Caco-2 (cell line): ENCODE data around the gene RHBDF2. TPM values are rescaled to one million over a fixed set of nuclear protein-coding genes. Genes with fewer than 3 reads are reported as not detected.

Experiments used
- BruUV-seq: library from RNA; stranded (reverse); fragments of 400-500 nt; replicated peaks from 2 replicates; lab custom pipeline; 2021; lab: Mats Ljungman, UMichigan
- CTCF ChIA-PET: fragments of 300-600 bp; sonication (Branson Sonifier 250); formaldehyde crosslinking; loops from one replicate; lab custom pipeline; 2022; ENCODE audit warnings: antibody characterized with exemption; lab: Charles Lee
- POLR2A ChIA-PET: fragments of 300-600 bp; sonication (Branson Sonifier 250); formaldehyde crosslinking; loops from one replicate; lab custom pipeline; 2022; ENCODE audit warnings: antibody characterized with exemption; lab: Charles Lee
- DNase-seq, 2 experiments: peaks; one replicate each; pipeline versions ENCODE4 v3.0.0 to v3.0.0-alpha.2; 2020 to 2022
- H3K27me3 ChIP-seq: replicated peaks from 2 replicates; pipeline ENCODE4 v1.6.0; 2011; ENCODE audit warnings: low read length; ENCODE audit not compliant: control insufficient read depth, insufficient read depth
- H3K36me3 ChIP-seq: 2 replicates; pipeline ENCODE4 v1.5.1; 2011; ENCODE audit warnings: low read length; ENCODE audit not compliant: control insufficient read depth, insufficient read depth
- H3K4me1 ChIP-seq: fragments of 250-450 bp; sonication (Bioruptor Pico); 2 replicates; pipeline ENCODE4 v1.5.1; 2020; ENCODE audit warnings: mild to moderate bottlenecking
- H3K4me3 ChIP-seq: 2 replicates; pipeline ENCODE4 v1.5.1; 2011; ENCODE audit warnings: low read depth, mild to moderate bottlenecking, control low read depth, low read length
- H3K9me3 ChIP-seq: fragments of 250-450 bp; sonication (Bioruptor Pico); 2 replicates; pipeline ENCODE4 v1.5.1; 2020; ENCODE audit warnings: mild to moderate bottlenecking, moderate library complexity
- H3K27ac Mint-ChIP-seq: one replicate; pipeline ENCODE4 v1.8.0; 2022; ENCODE audit warnings: mixed read lengths; ENCODE audit not compliant: unreplicated experiment
- H3K27me3 Mint-ChIP-seq: one replicate; pipeline ENCODE4 v1.8.0; 2022; ENCODE audit warnings: mixed read lengths; ENCODE audit not compliant: insufficient read depth, unreplicated experiment
- H3K36me3 Mint-ChIP-seq: one replicate; pipeline ENCODE4 v1.8.0; 2022; ENCODE audit warnings: mild to moderate bottlenecking, mixed read lengths; ENCODE audit not compliant: insufficient read depth, unreplicated experiment
- H3K4me1 Mint-ChIP-seq: one replicate; pipeline ENCODE4 v1.8.0; 2022; ENCODE audit warnings: low read depth, mixed read lengths; ENCODE audit not compliant: unreplicated experiment
- H3K4me3 Mint-ChIP-seq: one replicate; pipeline ENCODE4 v1.8.0; 2022; ENCODE audit warnings: mild to moderate bottlenecking, moderate library complexity, mixed read lengths; ENCODE audit not compliant: unreplicated experiment
- H3K9me3 Mint-ChIP-seq: one replicate; pipeline ENCODE4 v1.8.0; 2022; ENCODE audit warnings: mixed read lengths; ENCODE audit not compliant: unreplicated experiment
- CTCF ChIP-seq, 2 experiments: fragments of 200-600 bp in 1 of 2; IDR thresholded peaks; 1 replicate in 1 of 2; 2 replicates in 1 of 2; pipeline versions ENCODE4 v1.5.1 to v1.8.0; 2011 to 2022; ENCODE audit warnings: antibody characterized with exemption in 1 of 2, control low read depth in 1 of 2, inconsistent platforms in 1 of 2, low read depth in 1 of 2, low read length in 1 of 2, mild to moderate bottlenecking in 1 of 2, moderate library complexity in 1 of 2; ENCODE audit not compliant: insufficient read depth in 1 of 2, severe bottlenecking in 1 of 2, unreplicated experiment in 1 of 2
- intact Hi-C: fragments of 100-400 bp; cut with micrococcal nuclease; formaldehyde crosslinking; loops from one replicate; pipeline ENCODE4 v1.10.0; 2022; ENCODE audit not compliant: unreplicated experiment
- total RNA-seq: library from RNA; stranded (reverse); gene quantifications from 2 replicates; pipeline ENCODE4 v1.2.3, GENCODE V29; 2022

Gene RHBDF2
- total RNA-seq, 1 experiment from 2014 or later, result 33.8 TPM

DNA sequence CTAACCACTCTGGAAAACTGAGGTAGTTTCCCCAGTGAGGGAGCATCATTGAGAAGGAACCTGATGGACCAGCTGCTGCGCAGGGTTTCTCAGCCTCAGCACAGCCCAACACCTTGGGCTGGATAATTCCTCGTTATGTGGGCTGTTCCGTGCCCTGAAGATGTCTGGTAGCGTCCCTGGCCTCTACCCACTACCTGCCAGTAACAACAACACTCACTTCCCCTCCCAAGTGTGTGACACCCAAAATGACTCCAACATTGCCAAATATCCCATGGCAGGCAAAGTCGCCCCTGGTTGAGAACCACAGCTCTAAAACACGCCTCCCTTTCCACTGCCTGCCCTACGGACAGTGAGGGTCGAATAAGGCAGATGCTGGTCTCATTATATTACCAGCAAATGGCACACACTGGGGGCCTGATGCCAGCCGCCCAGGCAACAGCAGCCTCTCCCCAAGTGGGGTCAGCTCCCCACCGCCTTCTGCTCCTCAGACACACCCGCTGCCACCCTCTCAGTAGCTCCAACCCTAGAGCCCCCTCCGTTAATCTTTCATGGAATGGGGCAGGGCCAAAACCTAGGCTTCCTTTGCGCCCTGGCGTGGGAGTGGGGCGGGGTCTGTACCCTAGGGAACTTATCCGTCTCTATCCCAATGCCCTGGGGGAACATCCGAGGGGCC is 1.0 kb downstream of the RHBDF2 start:
- Mint-ChIP-seq H3K9me3 (no peaks in the 10 kb centered on the region), H3K4me1 (peaks cover 21% of the 10 kb centered on the region), H3K36me3 (peaks cover 10% of the 10 kb centered on the region), H3K27me3 (no peaks in the 10 kb centered on the region), H3K4me3 (peak overlapping the region; percentile 87), H3K27ac (peak overlapping the region; percentile 91)
- Histone ChIP-seq H3K9me3 (no peaks in the 10 kb centered on the region), H3K4me1 (peaks cover 33% of the 10 kb centered on the region), H3K4me3 (peak overlapping the region; percentile 64), H3K36me3 (no peaks in the 10 kb centered on the region), H3K27me3 (no peaks in the 10 kb centered on the region)
- DNase-seq, result peak in 1 of 2 experiments; percentile 33
- ChIA-PET CTCF (interaction anchor here (0.7 to 1.2 kb wide), 4 partner anchors 11 to 103 kb away, joined by 3 to 6 read pairs (median 4); no protein-coding TSS in a partner anchor), POLR2A (no interaction called here)
- TF ChIP-seq CTCF (IDR thresholded peaks at IDR 0.05; ENCODE audit: insufficient read depth in 1 of 2, low read depth in 1 of 2, low read length in 1 of 2, severe bottlenecking in 1 of 2, unreplicated experiment in 1 of 2), result no peak
- no TSS peak for BruUV-seq
- intact Hi-C loops, result no loop called here

DNA sequence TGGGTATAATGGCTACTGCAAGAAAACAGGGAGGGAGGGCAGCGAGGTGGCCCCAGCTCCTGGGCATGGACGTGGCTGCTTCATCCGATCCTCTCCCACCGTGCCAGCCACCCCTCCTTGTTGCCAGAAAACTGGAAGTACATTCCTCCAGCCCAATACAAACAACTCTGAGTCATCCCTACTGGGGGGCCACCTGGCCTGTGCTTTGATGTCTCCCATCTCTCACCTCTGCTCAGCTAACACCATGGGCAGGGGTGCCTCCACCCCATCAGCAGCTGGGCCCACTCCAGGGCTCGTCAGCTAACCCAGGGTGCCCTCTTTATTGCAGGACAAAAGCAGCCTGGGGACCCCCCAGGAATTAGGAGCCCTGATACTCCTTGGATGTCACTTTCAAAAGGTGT is 2.0 kb downstream of the RHBDF2 start:
- Mint-ChIP-seq H3K27me3 (no peaks in the 10 kb centered on the region), H3K36me3 (peaks cover 10% of the 10 kb centered on the region), H3K9me3 (no peaks in the 10 kb centered on the region), H3K4me3 (peak overlapping the region; percentile 87), H3K4me1 (peaks cover 21% of the 10 kb centered on the region), H3K27ac (no peak overlapping the region)
- peak in 1 of 2 experiments; percentile 32 for DNase-seq
- intact Hi-C loops, result no loop called here
- no peak for TF ChIP-seq CTCF (IDR thresholded peaks at IDR 0.05; ENCODE audit: insufficient read depth in 1 of 2, low read depth in 1 of 2, low read length in 1 of 2, severe bottlenecking in 1 of 2, unreplicated experiment in 1 of 2)
- Histone ChIP-seq H3K4me1 (peaks cover 33% of the 10 kb centered on the region), H3K4me3 (no peak overlapping the region), H3K9me3 (no peaks in the 10 kb centered on the region), H3K27me3 (no peaks in the 10 kb centered on the region), H3K36me3 (no peaks in the 10 kb centered on the region)
- no TSS peak for BruUV-seq
- POLR2A ChIA-PET, result interaction anchor here (0.6 kb wide), 1 partner anchor 209 kb away, joined by 3 read pairs; no protein-coding TSS in a partner anchor
- CTCF ChIA-PET, result interaction anchor here (0.7 to 1.2 kb wide), 4 partner anchors 21 to 102 kb away, joined by 3 to 6 read pairs (median 4); partner anchors contain the start of gene UBE2O

DNA sequence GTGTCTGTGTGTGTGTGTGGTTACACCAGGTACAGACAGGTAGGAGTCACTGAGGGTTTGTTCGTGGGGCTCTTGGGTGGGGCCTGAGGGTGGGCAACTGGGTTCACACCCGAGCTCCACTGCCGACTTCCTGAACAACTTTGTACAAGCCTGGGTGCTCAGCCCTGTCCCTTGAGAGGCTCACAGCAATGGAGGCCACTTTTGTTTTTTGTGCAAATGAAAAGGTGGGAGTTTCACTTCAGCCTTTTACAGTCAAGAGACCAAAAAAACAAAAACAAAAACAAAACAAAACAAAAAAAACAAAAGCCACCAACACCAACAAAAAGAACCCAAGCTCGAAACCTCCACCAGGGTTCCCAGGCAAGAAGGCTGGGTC is 2.4 kb downstream of the RHBDF2 start:
- peaks cover 21% of the 10 kb centered on the region for H3K4me1 Mint-ChIP-seq
- CTCF ChIA-PET, result interaction anchor here (0.8 to 0.9 kb wide), 2 partner anchors 46 to 101 kb away, joined by 3 read pairs; partner anchors contain the start of gene UBE2O

More for the DNA sequence above, 2.4 kb downstream of the RHBDF2 start:
- Mint-ChIP-seq H3K27me3 (no peaks in the 10 kb centered on the region), H3K36me3 (peaks cover 10% of the 10 kb centered on the region), H3K27ac (peak overlapping the region; percentile 31), H3K4me3 (peak overlapping the region; percentile 87), H3K9me3 (no peaks in the 10 kb centered on the region)
- no peak for DNase-seq
- H3K27me3 ChIP-seq, result no peaks in the 10 kb centered on the region
- H3K4me3 ChIP-seq, result no peak overlapping the region
- H3K4me1 ChIP-seq, result peaks cover 33% of the 10 kb centered on the region
- no peaks in the 10 kb centered on the region for H3K36me3 ChIP-seq
- no peaks in the 10 kb centered on the region for H3K9me3 ChIP-seq
- BruUV-seq, result no TSS peak
- intact Hi-C loops, result no loop called here
- POLR2A ChIA-PET, result no interaction called here
- TF ChIP-seq CTCF (IDR thresholded peaks at IDR 0.05; ENCODE audit: insufficient read depth in 1 of 2, low read depth in 1 of 2, low read length in 1 of 2, severe bottlenecking in 1 of 2, unreplicated experiment in 1 of 2), result no peak
